Body of pancreas (tissue), 4 donors: Measurements from ENCODE around the gene SLC4A9.

Experiments
- CTCF ChIP-seq, 7 experiments: fragments of 450-650 bp in 4 of 7; fragments of 200-600 bp in 3 of 7; sonication (generic) in 3 of 7; IDR thresholded peaks; one replicate each; pipeline ENCODE4 v1.5.1; 2016 to 2019; ENCODE audit warnings: antibody characterized with exemption in 7 of 7
- POLR2A ChIP-seq, 3 donors: fragments of 450-650 bp; IDR thresholded peaks; one replicate each; pipeline ENCODE4 v1.6.1; 2016; ENCODE audit warnings: antibody characterized with exemption in 3 of 3, mild to moderate bottlenecking in 2 of 3

GRCh38 chr5:140398379-140398811 is 38.4 kb downstream of the SLC4A9 start:
- TF ChIP-seq CTCF (IDR thresholded peaks at IDR 0.05), result no peak
- TF ChIP-seq POLR2A (IDR thresholded peaks at IDR 0.05), result no peak
